HepG2 (cell line): ENCODE results near the gene RECK.

ENCODE experiments used
- CC2D1A ChIP-seq: sonication (generic); formaldehyde crosslinking; IDR thresholded peaks from 2 replicates; pipeline ENCODE4 v1.8.1; 2023; ENCODE audit warnings: mild to moderate bottlenecking, missing genetic modification reagents
- EP300 ChIP-seq, 3 experiments: sonication (generic) in 1 of 3; formaldehyde crosslinking in 1 of 3; IDR thresholded peaks; 2 replicates each; pipeline versions ENCODE4 v1.5.1 to v1.6.1; 2011 to 2020; ENCODE audit warnings: low read depth in 2 of 3, low read length in 2 of 3, borderline replicate concordance in 1 of 3, improper control_type of control experiment in 1 of 3, mild to moderate bottlenecking in 1 of 3, missing genetic modification reagents in 1 of 3, moderate library complexity in 1 of 3
- KLF6 ChIP-seq: IDR thresholded peaks from 2 replicates; pipeline ENCODE4 v1.8.0; 2016; ENCODE audit warnings: missing biosample characterization, missing genetic modification reagents
- NFE2 ChIP-seq: sonication (generic); formaldehyde crosslinking; IDR thresholded peaks from 2 replicates; pipeline ENCODE4 v1.4.0; 2020; ENCODE audit warnings: missing genetic modification reagents
- POLR2A ChIP-seq, 2 experiments: IDR thresholded peaks; 2 replicates each; pipeline ENCODE4 v1.6.1; 2011; ENCODE audit warnings: low read depth in 2 of 2, low read length in 2 of 2, mild to moderate bottlenecking in 1 of 2, moderate library complexity in 1 of 2; ENCODE audit not compliant: insufficient read depth in 1 of 2
- SETDB1 ChIP-seq: sonication (generic); formaldehyde crosslinking; IDR thresholded peaks from 2 replicates; pipeline ENCODE4 v1.5.1; 2020; ENCODE audit warnings: missing genetic modification reagents, mild to moderate bottlenecking, borderline replicate concordance
- TBL1XR1 ChIP-seq: fragments of 150-350 bp; IDR thresholded peaks from 2 replicates; pipeline ENCODE4 v1.6.1; 2014; ENCODE audit warnings: borderline replicate concordance, low read length; ENCODE audit not compliant: partially characterized antibody
- THAP11 ChIP-seq: IDR thresholded peaks from 2 replicates; pipeline ENCODE4 v1.6.1; 2016; ENCODE audit warnings: missing biosample characterization, missing genetic modification reagents
- YY1 ChIP-seq: IDR thresholded peaks from 2 replicates; pipeline ENCODE4 v1.6.1; 2011; ENCODE audit warnings: low read length, low read depth, moderate library complexity, mild to moderate bottlenecking; ENCODE audit not compliant: insufficient read depth, insufficient replicate concordance
- ZNF205 ChIP-seq: IDR thresholded peaks from 2 replicates; pipeline ENCODE4 v1.6.1; 2018; ENCODE audit warnings: missing biosample characterization, missing genetic modification reagents
- ZNF234 ChIP-seq: sonication (generic); formaldehyde crosslinking; conservative IDR thresholded peaks from 2 replicates; pipeline ENCODE4 v1.5.1; 2020; ENCODE audit warnings: mild to moderate bottlenecking, missing genetic modification reagents
- ZNF777 ChIP-seq: sonication (generic); formaldehyde crosslinking; IDR thresholded peaks from 2 replicates; pipeline ENCODE4 v1.4.0; 2020; ENCODE audit warnings: missing genetic modification reagents
- TF ChIP-seq, protein P1 (sequence below): sonication (generic); formaldehyde crosslinking; IDR thresholded peaks from 2 replicates; pipeline ENCODE4 v1.5.0; 2020; ENCODE audit warnings: mild to moderate bottlenecking, missing genetic modification reagents, moderate library complexity

GRCh38 chr9:36148311-36149051 is 111.8 kb downstream of the RECK start:
- TF ChIP-seq EP300 (IDR thresholded peaks at IDR 0.05; ENCODE audit: low read depth in 2 of 2, low read length in 2 of 2) (no peak), EP300 (CRISPR knock-in tag; IDR thresholded peaks at IDR 0.05; ENCODE audit: borderline replicate concordance) (no peak), ZNF234 (CRISPR knock-in tag) (no peak), KLF6 (CRISPR knock-in tag) (no peak), YY1 (no peak), ZNF205 (CRISPR knock-in tag) (no peak), NFE2 (no peak), CC2D1A (no peak), POLR2A (IDR thresholded peaks at IDR 0.05; ENCODE audit: insufficient read depth in 1 of 2, low read depth in 2 of 2, low read length in 2 of 2) (no peak), ZNF777 (CRISPR knock-in tag) (no peak), TBL1XR1 (no peak), SETDB1 (no peak), THAP11 (CRISPR knock-in tag) (no peak)
- TF ChIP-seq, protein P1, sequence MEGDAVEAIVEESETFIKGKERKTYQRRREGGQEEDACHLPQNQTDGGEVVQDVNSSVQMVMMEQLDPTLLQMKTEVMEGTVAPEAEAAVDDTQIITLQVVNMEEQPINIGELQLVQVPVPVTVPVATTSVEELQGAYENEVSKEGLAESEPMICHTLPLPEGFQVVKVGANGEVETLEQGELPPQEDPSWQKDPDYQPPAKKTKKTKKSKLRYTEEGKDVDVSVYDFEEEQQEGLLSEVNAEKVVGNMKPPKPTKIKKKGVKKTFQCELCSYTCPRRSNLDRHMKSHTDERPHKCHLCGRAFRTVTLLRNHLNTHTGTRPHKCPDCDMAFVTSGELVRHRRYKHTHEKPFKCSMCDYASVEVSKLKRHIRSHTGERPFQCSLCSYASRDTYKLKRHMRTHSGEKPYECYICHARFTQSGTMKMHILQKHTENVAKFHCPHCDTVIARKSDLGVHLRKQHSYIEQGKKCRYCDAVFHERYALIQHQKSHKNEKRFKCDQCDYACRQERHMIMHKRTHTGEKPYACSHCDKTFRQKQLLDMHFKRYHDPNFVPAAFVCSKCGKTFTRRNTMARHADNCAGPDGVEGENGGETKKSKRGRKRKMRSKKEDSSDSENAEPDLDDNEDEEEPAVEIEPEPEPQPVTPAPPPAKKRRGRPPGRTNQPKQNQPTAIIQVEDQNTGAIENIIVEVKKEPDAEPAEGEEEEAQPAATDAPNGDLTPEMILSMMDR (CRISPR knock-in tag): no peak
